Activated T-helper 17 cell treated with anti-CD3 and anti-CD28 coated beads, Interleukin-2, amount 50 U/mL, for 72 hours (primary cell): ENCODE measurements around the gene BAIAP2. TPM values are rescaled to one million over a fixed set of nuclear protein-coding genes. Genes with fewer than 3 reads are reported as not detected.

Source experiments
- ATAC-seq: fragments of 150-1000 bp; cut with Tn5 transposase; replicated peaks from 2 replicates; pipeline ENCODE4 v1.10.0; 2021; ENCODE audit warnings: mild to moderate bottlenecking, moderate library complexity
- H3K27ac Mint-ChIP-seq: one replicate; pipeline ENCODE4 v1.8.0; 2022; ENCODE audit warnings: mixed read lengths
- H3K27me3 Mint-ChIP-seq: one replicate; pipeline ENCODE4 v1.8.0; 2022; ENCODE audit warnings: mixed read lengths
- H3K36me3 Mint-ChIP-seq: one replicate; pipeline ENCODE4 v1.8.0; 2022; ENCODE audit warnings: low read depth, mild to moderate bottlenecking, mixed read lengths
- H3K4me1 Mint-ChIP-seq: one replicate; pipeline ENCODE4 v1.8.0; 2022; ENCODE audit warnings: mixed read lengths
- H3K4me3 Mint-ChIP-seq: one replicate; pipeline ENCODE4 v1.8.0; 2022; ENCODE audit warnings: mild to moderate bottlenecking, mixed read lengths
- H3K9me3 Mint-ChIP-seq: one replicate; pipeline ENCODE4 v1.8.0; 2022; ENCODE audit warnings: mixed read lengths
- total RNA-seq, 2 donors: library from RNA; stranded (reverse); gene quantifications; one replicate each; pipeline ENCODE4 v1.2.3, GENCODE V29; 2022

Gene BAIAP2
- total RNA-seq, 2 donors from 2014 or later, result 4.6 to 4.8 TPM

DNA sequence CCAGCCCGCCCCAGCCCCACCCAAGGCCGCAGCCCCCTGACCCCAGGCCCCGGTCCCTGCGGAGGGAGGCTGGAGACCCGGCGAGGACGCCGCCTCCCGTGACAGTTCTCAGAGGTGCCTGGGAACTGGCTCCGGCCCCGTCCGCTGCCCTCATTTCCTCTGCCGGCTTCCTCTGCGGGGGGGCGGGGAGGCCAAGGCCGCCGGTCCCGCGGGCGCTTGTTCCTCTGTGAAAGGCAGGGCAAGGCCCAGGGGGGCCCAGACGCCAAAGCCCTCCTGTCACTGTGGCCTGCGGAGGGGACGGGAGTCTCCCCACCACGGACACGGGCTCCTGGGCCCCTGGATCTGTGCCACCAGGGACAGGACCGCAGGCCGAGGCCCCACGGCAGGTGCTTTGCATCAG lies 125.4 kb downstream of the BAIAP2 start:
- no peak overlapping the region for H3K4me3 Mint-ChIP-seq
- no peaks in the 10 kb centered on the region for H3K36me3 Mint-ChIP-seq
- H3K27me3 Mint-ChIP-seq, result peaks cover 4% of the 10 kb centered on the region
- no peaks in the 10 kb centered on the region for H3K9me3 Mint-ChIP-seq
- no peak overlapping the region for H3K27ac Mint-ChIP-seq
- peak; percentile 56 for ATAC-seq
- no peaks in the 10 kb centered on the region for H3K4me1 Mint-ChIP-seq

DNA sequence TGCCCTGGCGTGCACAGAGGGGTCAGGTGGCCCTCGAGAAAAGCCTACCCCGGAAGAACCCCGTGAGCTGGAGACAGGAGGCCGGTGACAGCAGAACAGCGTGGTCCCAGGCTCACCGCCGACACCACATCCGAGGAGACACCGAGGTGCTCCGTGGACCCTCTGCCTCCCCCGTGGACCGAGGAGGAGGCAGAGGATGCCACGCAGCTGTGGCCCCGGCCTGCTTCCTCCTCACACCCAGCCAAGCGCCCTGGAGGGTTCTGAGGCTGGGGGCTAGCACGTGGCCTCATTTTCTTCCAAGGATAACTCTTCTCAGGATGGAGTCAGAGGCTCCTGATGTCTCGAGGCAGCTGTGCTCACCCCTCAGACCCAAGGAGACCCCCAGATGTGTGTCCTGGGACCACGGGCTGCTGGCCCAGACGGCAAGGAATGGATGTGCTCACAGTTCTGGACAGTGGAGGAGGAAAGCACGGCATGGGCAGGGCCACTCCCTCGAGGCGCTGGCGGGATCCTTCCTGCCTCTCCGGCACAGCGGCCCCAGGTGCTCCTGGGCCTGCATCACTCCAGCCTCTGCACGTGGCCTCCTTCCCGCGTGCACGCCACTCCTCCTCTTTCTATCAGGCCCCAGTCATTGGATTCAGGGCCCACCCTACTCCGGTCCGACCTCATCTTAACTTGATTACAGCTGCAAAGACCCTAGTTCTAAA lies 125.9 kb downstream of the BAIAP2 start:
- H3K27ac Mint-ChIP-seq, result no peak overlapping the region
- no peaks in the 10 kb centered on the region for H3K9me3 Mint-ChIP-seq
- no peak for ATAC-seq
- H3K4me3 Mint-ChIP-seq, result no peak overlapping the region
- H3K27me3 Mint-ChIP-seq, result peaks cover 4% of the 10 kb centered on the region
- no peaks in the 10 kb centered on the region for H3K36me3 Mint-ChIP-seq
- H3K4me1 Mint-ChIP-seq, result no peaks in the 10 kb centered on the region

DNA sequence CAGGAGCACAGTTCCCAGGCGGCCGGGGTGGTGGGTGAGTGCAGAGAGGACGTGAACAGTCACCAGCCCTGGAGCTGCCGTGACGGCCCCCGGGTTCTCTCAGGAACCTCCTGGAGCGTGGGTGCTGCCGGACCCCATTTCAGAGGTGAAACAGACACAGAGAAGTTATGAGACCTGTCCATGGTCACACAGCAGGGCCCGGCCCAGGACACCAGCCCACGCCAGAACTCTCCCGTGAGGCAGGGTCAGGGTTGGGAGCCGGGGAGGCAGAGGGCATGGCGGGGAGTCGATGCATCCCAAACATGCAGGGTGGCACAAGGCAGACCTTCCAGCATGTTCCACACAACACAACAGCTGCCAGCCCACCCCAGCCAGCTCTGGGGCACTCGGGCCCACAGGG lies 126.6 kb downstream of the BAIAP2 start:
- Mint-ChIP-seq H3K4me1 (no peaks in the 10 kb centered on the region), H3K9me3 (no peaks in the 10 kb centered on the region), H3K36me3 (no peaks in the 10 kb centered on the region), H3K27ac (no peak overlapping the region), H3K27me3 (peaks cover 4% of the 10 kb centered on the region), H3K4me3 (no peak overlapping the region)
- ATAC-seq, result no peak

DNA sequence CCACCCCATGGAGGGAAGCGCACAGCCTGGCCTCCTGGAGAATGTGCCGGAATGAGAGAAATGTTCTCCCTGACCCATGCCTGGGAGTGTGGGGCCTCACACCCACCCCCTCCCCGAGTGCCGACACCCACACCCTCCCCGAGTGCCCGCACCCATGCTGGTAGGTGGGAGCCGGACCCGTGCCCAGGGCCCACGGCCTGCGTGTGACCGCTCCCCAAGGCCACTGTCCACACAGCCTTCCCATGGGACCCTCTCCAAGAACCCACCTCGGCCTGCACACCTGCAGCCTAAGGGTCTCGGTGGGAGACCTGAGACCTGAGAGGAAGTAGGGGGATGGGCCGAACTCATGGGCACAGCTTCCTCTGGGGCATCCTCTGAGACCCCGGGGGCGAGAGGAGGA lies 127.0 kb downstream of the BAIAP2 start:
- no peaks in the 10 kb centered on the region for H3K4me1 Mint-ChIP-seq
- no peaks in the 10 kb centered on the region for H3K9me3 Mint-ChIP-seq
- no peaks in the 10 kb centered on the region for H3K36me3 Mint-ChIP-seq
- H3K27me3 Mint-ChIP-seq, result peaks cover 4% of the 10 kb centered on the region
- no peak for ATAC-seq
- no peak overlapping the region for H3K4me3 Mint-ChIP-seq
- H3K27ac Mint-ChIP-seq, result no peak overlapping the region

DNA sequence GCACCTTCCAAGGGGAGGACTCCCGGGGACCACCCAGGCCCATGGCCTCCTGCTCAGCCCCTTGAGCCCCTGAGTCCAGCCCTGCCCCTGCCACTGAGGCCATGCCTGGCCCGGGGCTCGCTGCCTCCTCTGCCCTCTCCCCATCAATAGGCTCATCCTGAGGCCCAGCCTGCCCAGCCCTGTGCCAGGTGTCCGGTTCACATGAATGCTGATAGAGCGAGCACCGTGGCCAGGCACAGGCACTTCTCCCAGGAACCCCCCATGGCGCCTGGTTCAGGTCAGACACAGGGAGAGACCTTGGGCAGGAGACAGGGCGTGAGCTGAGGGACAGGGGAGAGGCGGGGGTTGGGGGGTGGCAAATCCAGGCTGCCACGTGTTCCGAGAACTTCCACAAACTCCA lies 127.5 kb downstream of the BAIAP2 start:
- Mint-ChIP-seq H3K27ac (no peak overlapping the region), H3K27me3 (peaks cover 8% of the 10 kb centered on the region), H3K9me3 (no peaks in the 10 kb centered on the region), H3K36me3 (no peaks in the 10 kb centered on the region), H3K4me3 (no peak overlapping the region), H3K4me1 (no peaks in the 10 kb centered on the region)
- ATAC-seq, result no peak

DNA sequence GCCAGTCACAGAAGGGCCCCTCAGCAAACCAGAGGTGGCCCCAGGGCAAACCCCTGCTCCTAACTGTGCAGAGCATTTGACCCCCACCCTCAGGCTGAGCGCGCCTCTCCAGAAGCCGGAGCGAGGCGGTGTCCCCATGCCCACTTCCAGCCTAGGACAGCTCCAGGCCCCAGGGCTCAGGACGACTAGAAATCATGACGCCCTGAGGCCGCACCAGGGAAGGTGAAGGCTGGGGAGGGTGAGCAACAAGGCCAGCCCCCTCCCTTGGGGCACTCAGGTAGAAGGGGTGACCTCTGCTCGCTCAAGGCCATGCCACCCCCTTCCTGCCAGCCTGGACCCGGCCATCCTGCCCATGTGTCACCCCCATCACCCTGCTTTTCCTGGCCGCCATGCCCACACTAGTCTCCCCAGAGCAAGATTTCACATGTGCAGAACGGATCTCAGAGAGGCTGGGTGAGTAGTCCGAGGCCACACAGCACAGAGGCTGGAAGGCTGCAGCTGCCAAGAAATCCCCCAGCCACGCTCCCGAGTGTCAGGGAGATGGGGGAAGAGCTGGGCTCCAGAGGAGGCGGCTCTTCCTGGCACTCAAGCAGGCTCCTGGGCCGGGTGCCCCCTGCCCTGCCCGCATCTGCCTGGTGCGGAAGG lies 128.2 kb downstream of the BAIAP2 start:
- Mint-ChIP-seq H3K4me3 (no peak overlapping the region), H3K36me3 (no peaks in the 10 kb centered on the region), H3K27ac (no peak overlapping the region), H3K27me3 (peaks cover 8% of the 10 kb centered on the region), H3K9me3 (no peaks in the 10 kb centered on the region), H3K4me1 (no peaks in the 10 kb centered on the region)
- no peak for ATAC-seq

DNA sequence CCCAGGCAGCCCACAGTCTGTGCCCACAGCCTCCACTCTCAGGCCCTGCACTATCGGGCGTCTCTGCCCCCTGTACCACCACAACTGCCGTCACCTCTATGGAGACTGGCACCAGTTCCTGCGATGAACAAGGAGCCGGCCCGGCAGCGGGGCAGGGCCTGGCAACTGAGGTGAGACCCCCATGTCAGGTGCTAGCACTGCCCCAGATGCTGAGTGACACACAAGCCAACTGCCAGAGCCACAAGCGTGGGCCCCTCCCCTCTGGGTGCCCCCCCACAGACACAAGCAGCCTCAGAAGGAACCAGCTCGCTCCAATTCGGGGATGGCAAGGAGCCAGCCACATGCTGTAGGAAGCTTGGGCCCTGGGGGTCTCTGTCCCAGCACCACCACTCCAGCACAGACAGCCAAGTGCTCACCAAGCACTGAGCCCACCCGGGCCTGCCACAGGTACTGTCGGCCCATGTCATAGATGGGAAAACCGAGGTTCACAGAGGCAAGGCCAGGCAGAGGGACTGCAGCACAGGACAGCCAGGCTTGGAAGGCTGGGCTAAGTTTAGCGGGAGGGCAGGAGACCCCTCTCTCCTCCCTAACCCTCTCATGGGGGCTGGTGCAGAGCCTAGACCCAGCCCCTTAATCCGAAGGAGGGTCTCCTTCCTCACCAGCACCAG lies 128.9 kb downstream of the BAIAP2 start:
- no peak for ATAC-seq
- H3K4me3 Mint-ChIP-seq, result no peak overlapping the region
- H3K4me1 Mint-ChIP-seq, result no peaks in the 10 kb centered on the region
- no peaks in the 10 kb centered on the region for H3K36me3 Mint-ChIP-seq
- no peaks in the 10 kb centered on the region for H3K9me3 Mint-ChIP-seq
- no peak overlapping the region for H3K27ac Mint-ChIP-seq
- H3K27me3 Mint-ChIP-seq, result peaks cover 8% of the 10 kb centered on the region

DNA sequence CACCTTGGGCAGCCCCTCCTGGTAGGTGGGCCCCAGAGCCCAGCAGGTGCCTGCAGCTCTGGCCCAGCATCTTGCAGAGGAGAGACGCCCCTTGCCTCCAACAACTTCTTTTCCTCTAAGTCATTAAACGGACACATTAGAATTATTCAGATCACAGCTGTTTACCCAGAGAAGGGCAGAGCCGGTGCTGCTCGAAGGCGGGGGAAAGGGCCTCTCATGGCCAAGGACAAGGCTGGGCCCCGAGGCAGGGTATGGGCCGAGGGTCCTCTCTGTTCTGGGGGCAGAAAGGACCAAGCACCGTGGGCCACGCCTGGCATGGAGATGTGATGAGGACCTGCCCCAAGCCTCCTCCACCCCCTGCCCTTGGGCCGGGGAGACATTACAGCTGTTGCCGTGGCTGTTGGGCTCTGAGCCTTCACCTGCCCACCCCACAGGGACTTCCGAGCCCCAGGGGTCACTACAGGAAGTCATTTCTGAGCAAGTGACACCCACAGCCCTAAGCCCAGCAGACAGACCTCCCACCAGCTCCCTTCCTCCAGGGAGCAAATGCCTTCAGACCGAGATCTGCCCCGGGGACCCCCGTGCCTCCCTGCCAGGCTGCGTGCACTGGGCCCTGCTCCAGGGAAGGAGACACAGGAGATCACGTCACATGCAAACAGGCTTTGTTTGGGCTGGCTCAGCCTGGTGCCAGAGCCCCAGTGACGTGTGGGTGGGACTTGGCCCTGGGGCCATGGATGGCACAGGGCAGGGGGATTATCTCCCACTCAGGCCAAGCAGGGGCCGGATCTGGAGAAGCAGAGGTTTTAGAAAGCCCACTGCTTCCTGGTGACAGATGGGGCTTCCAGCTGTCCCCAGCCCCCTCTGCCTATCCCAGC lies 129.7 kb downstream of the BAIAP2 start:
- Mint-ChIP-seq H3K9me3 (no peaks in the 10 kb centered on the region), H3K4me1 (no peaks in the 10 kb centered on the region), H3K27me3 (peaks cover 8% of the 10 kb centered on the region), H3K36me3 (no peaks in the 10 kb centered on the region), H3K4me3 (no peak overlapping the region), H3K27ac (no peak overlapping the region)
- ATAC-seq, result no peak

DNA sequence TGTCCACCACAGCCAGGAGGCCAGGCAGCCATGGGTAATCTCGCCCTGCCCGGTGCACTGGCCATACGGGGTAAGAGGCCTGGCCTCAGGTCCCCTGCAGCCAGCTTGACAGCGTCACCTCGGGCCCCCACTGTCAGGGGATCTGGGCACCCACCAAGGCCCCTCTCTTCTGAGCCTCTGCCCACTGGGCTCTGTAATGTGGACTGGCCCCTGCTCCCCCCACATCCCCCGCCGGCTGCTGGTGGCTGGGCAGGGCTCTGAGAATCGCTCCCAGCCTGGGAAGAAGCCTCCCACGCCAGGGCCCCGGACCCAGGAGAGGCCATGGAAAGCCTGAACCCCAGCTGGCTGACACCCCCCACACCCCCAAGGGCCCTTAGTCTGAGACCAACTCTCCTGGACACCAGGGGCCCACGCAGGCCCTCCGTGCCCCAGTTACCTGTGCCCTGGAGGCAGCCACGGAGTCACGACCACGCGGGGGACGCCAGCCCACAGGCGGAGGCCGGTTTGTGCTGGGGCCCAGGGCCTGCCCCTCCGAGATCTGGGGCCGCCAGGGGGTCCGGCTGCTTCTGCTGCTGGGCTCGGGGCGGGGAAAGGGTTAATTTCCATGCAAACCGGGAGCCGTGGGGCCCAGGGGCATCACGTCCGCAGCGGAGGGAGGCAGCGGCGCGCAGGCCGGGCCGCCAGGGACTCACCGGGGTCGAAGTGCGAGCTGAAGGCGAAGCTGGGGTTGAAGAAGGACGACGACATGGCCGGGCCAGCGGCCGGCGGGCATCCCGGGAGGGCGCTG lies 130.5 kb downstream of the BAIAP2 start, which contains the start of gene PVALEF:
Gene PVALEF, plus strand, starts transcription at position 262 of the 787 bp plus-strand sequence. CDS start 15,720 bp downstream, outside the sequence.
- H3K36me3 Mint-ChIP-seq, result no peaks in the 10 kb centered on the region
- no peaks in the 10 kb centered on the region for H3K9me3 Mint-ChIP-seq
- ATAC-seq, result no peak
- H3K4me3 Mint-ChIP-seq, result no peak within 1 kb of the TSS
- peaks cover 8% of the 10 kb centered on the region for H3K27me3 Mint-ChIP-seq
- no peak within 1 kb of the TSS for H3K27ac Mint-ChIP-seq
- H3K4me1 Mint-ChIP-seq, result no peaks in the 10 kb centered on the region

DNA sequence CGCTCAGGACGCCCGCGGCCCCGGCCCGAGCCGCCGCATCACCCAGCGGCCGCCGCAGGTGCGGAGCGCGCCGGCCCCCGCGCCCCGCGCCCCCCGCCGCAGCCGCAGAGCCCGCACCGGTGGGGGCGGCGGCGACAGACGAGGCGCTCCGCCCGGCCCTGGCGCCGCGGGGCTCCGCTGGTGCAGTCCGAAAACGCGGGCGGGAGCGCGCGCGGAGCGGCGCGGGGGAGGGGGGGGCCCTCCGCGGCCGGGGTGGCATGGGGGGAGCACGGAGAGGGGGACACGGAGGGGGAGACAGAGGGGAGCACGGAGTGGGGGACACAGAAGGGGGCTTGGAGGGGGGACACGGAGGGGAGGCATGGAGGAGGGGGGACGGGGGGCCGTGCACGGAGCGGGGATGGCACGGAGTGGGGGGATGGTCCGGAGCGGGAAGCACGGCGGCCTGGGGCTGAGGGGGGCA lies 131.1 kb downstream of the BAIAP2 start, which contains the start of gene AATK:
Gene AATK, minus strand, starts transcription at position 189 of the 460 bp plus-strand sequence. CDS start 229 bp downstream, outside the sequence.
- H3K27me3 Mint-ChIP-seq, result peaks cover 8% of the 10 kb centered on the region
- ATAC-seq, result no peak
- H3K9me3 Mint-ChIP-seq, result no peaks in the 10 kb centered on the region
- H3K27ac Mint-ChIP-seq, result no peak within 1 kb of the TSS
- H3K36me3 Mint-ChIP-seq, result no peaks in the 10 kb centered on the region
- no peaks in the 10 kb centered on the region for H3K4me1 Mint-ChIP-seq
- H3K4me3 Mint-ChIP-seq, result no peak within 1 kb of the TSS

Other genes with a start within 250 kb of the BAIAP2 start
- 10 to 100 TPM; 17.2 to 19.8 TPM for gene CHMP6, start 43.3 kb upstream of the BAIAP2 start, total RNA-seq
- gene PVALEF, start 130.4 kb downstream of the BAIAP2 start, total RNA-seq, result not detected
- 1 to 10 TPM; 1.2 to 2.4 TPM for gene AATK, start 131.1 kb downstream of the BAIAP2 start, total RNA-seq
- 10 to 100 TPM in 1 of 2 donors, 1 to 10 TPM in 1; 8.4 to 10.4 TPM for gene CEP131, start 187.8 kb downstream of the BAIAP2 start, total RNA-seq
- gene TEPSIN, start 203.9 kb downstream of the BAIAP2 start, total RNA-seq, result 10 to 100 TPM; 26.3 to 35.0 TPM
- 10 to 100 TPM; 33.4 to 68.0 TPM for gene NDUFAF8, start 204.2 kb downstream of the BAIAP2 start, total RNA-seq